Central memory CD8-positive, alpha-beta T cell (primary cell): ENCODE results near the gene KSR2.

Experiments used
- ATAC-seq: fragments of 150-1000 bp; cut with Tn5 transposase; replicated peaks from 2 replicates; pipeline ENCODE4 v1.10.0; 2022; ENCODE audit warnings: mild to moderate bottlenecking, moderate FRiP score, moderate number of reproducible peaks; ENCODE audit not compliant: poor library complexity, severe bottlenecking; ENCODE audit errors: extremely low read depth
- DNase-seq, 2 donors: peaks; one replicate each; pipeline ENCODE4 v3.0.0; 2021; ENCODE audit warnings: low spot score in 2 of 2
- H3K27ac Mint-ChIP-seq: one replicate; pipeline ENCODE4 v1.8.0; 2022; ENCODE audit warnings: low read depth, mild to moderate bottlenecking, moderate library complexity, mixed read lengths
- H3K27me3 Mint-ChIP-seq: one replicate; pipeline ENCODE4 v1.8.0; 2022; ENCODE audit warnings: mixed read lengths
- H3K36me3 Mint-ChIP-seq: one replicate; pipeline ENCODE4 v1.8.0; 2022; ENCODE audit warnings: mild to moderate bottlenecking, moderate library complexity, mixed read lengths; ENCODE audit not compliant: insufficient read depth
- H3K4me1 Mint-ChIP-seq: one replicate; pipeline ENCODE4 v1.8.0; 2022; ENCODE audit warnings: mixed read lengths
- H3K4me3 Mint-ChIP-seq: one replicate; pipeline ENCODE4 v1.8.0; 2022; ENCODE audit warnings: mild to moderate bottlenecking, moderate library complexity, mixed read lengths
- H3K9me3 Mint-ChIP-seq: one replicate; pipeline ENCODE4 v1.8.0; 2022; ENCODE audit warnings: mixed read lengths

Gene KSR2

DNA sequence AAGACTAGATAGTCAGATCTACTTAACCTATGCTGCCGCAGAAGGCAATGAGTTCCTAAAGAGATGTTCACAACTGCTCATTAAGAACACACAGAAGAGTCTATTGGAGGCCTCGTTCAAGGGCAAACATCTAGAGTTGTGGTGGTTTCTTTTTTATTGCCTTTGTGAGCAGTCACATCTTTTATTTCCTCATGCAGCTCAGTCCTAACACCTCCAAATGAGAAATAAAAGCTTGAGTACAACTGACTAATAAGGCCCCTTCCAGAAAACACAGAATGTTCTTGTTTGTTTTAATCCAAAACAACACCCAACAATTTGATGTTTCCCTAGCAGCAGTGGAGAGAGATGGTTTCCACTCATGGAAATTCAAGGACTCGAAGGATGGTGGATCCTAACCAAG is 483.9 kb downstream of the KSR2 start:
- no peak overlapping the region for H3K4me3 Mint-ChIP-seq
- H3K27me3 Mint-ChIP-seq: no peaks in the 10 kb centered on the region
- H3K4me1 Mint-ChIP-seq: no peaks in the 10 kb centered on the region
- ATAC-seq (no peak), DNase-seq (no peak)
- no peaks in the 10 kb centered on the region for H3K36me3 Mint-ChIP-seq
- H3K27ac Mint-ChIP-seq: no peak overlapping the region
- peaks cover 11% of the 10 kb centered on the region for H3K9me3 Mint-ChIP-seq

DNA sequence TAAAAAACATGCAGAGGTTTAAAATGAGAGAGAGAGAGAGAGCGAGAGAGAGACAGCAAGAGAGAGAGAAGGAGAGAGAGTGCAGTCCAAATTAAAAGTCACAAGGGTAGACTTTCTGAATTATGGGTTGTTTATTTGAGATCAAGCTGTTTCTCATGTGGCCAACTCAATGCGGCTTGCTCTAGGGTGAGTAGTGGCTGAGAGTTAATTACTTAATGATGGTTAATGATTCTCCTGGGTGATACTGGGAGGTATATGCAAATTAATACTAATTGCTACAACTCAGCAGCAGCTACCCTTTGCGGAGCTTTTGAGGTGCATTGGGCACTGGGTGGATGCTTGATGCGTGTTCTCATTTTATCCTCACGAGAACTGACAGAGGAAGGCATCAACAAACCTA is 485.3 kb downstream of the KSR2 start:
- Mint-ChIP-seq H3K27ac (no peak overlapping the region), H3K27me3 (no peaks in the 10 kb centered on the region), H3K9me3 (peaks cover 11% of the 10 kb centered on the region), H3K4me1 (no peaks in the 10 kb centered on the region), H3K36me3 (no peaks in the 10 kb centered on the region), H3K4me3 (no peak overlapping the region)
- no peak for DNase-seq
- ATAC-seq: no peak

- Mint-ChIP-seq H3K27ac (no peak overlapping the region), H3K27me3 (no peaks in the 10 kb centered on the region), H3K4me1 (no peaks in the 10 kb centered on the region), H3K36me3 (no peaks in the 10 kb centered on the region), H3K9me3 (peaks cover 11% of the 10 kb centered on the region), H3K4me3 (no peak overlapping the region)
- no peak for DNase-seq
- no peak for ATAC-seq
Measured at GRCh38 chr12:117481470-117481869, 487.3 kb downstream of the KSR2 start.

- no peak overlapping the region for H3K27ac Mint-ChIP-seq
- H3K4me3 Mint-ChIP-seq: no peak overlapping the region
- peaks cover 10% of the 10 kb centered on the region for H3K9me3 Mint-ChIP-seq
- H3K27me3 Mint-ChIP-seq: peaks cover 15% of the 10 kb centered on the region
- H3K36me3 Mint-ChIP-seq: no peaks in the 10 kb centered on the region
- no peaks in the 10 kb centered on the region for H3K4me1 Mint-ChIP-seq
- ATAC-seq: no peak
- DNase-seq: no peak
Measured at GRCh38 chr12:117476341-117476740, 492.4 kb downstream of the KSR2 start.

GRCh38 chr12:117473856-117474255 is 494.9 kb downstream of the KSR2 start:
- Mint-ChIP-seq H3K27me3 (peaks cover 15% of the 10 kb centered on the region), H3K36me3 (no peaks in the 10 kb centered on the region), H3K4me3 (no peak overlapping the region), H3K27ac (no peak overlapping the region), H3K9me3 (peaks cover 10% of the 10 kb centered on the region), H3K4me1 (no peaks in the 10 kb centered on the region)
- ATAC-seq (no peak), DNase-seq (no peak)

GRCh38 chr12:117472983-117473382 is 495.8 kb downstream of the KSR2 start:
- Mint-ChIP-seq H3K9me3 (peaks cover 10% of the 10 kb centered on the region), H3K27me3 (peaks cover 15% of the 10 kb centered on the region), H3K27ac (no peak overlapping the region), H3K36me3 (no peaks in the 10 kb centered on the region), H3K4me3 (no peak overlapping the region), H3K4me1 (no peaks in the 10 kb centered on the region)
- DNase-seq (no peak), ATAC-seq (no peak)

DNA sequence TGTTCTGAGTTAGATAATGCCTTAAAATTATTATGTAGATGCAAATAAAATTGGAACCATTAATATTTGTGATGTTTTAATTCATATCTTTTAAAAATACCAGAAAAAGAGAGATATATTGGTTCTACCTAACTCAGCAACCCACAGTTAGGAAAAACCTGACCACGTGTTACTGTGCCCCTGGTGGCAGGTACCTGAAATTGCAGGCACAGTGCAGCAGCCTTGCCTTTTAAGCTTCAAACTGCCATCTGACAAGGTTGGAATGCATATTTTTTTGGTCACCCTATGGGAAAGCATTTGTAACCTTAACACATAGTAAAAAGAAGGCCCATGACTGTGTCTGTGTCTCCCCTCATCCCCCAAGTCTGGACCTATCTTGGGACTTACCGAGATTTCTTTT is 498.0 kb downstream of the KSR2 start:
- Mint-ChIP-seq H3K27me3 (peaks cover 14% of the 10 kb centered on the region), H3K4me1 (no peaks in the 10 kb centered on the region), H3K27ac (no peak overlapping the region), H3K4me3 (no peak overlapping the region), H3K9me3 (peaks cover 10% of the 10 kb centered on the region), H3K36me3 (no peaks in the 10 kb centered on the region)
- DNase-seq: no peak
- ATAC-seq: no peak

GRCh38 chr12:117469883-117470483 is 498.8 kb downstream of the KSR2 start:
- DNase-seq: no peak
- no peaks in the 10 kb centered on the region for H3K4me1 Mint-ChIP-seq
- H3K27ac Mint-ChIP-seq: no peak overlapping the region
- H3K9me3 Mint-ChIP-seq: peaks cover 3% of the 10 kb centered on the region
- no peaks in the 10 kb centered on the region for H3K36me3 Mint-ChIP-seq
- peaks cover 6% of the 10 kb centered on the region for H3K27me3 Mint-ChIP-seq
- no peak overlapping the region for H3K4me3 Mint-ChIP-seq
- ATAC-seq: no peak

GRCh38 chr12:117468016-117468415 is 500.8 kb downstream of the KSR2 start:
- no peaks in the 10 kb centered on the region for H3K27me3 Mint-ChIP-seq
- no peak for DNase-seq
- no peak overlapping the region for H3K4me3 Mint-ChIP-seq
- no peaks in the 10 kb centered on the region for H3K4me1 Mint-ChIP-seq
- H3K36me3 Mint-ChIP-seq: no peaks in the 10 kb centered on the region
- H3K27ac Mint-ChIP-seq: no peak overlapping the region
- no peaks in the 10 kb centered on the region for H3K9me3 Mint-ChIP-seq
- no peak for ATAC-seq

- no peaks in the 10 kb centered on the region for H3K36me3 Mint-ChIP-seq
- no peak overlapping the region for H3K4me3 Mint-ChIP-seq
- H3K27me3 Mint-ChIP-seq: no peaks in the 10 kb centered on the region
- H3K27ac Mint-ChIP-seq: no peak overlapping the region
- DNase-seq: no peak
- no peaks in the 10 kb centered on the region for H3K4me1 Mint-ChIP-seq
- H3K9me3 Mint-ChIP-seq: no peaks in the 10 kb centered on the region
- no peak for ATAC-seq
Measured at GRCh38 chr12:117467588-117467987, 501.2 kb downstream of the KSR2 start.

DNA sequence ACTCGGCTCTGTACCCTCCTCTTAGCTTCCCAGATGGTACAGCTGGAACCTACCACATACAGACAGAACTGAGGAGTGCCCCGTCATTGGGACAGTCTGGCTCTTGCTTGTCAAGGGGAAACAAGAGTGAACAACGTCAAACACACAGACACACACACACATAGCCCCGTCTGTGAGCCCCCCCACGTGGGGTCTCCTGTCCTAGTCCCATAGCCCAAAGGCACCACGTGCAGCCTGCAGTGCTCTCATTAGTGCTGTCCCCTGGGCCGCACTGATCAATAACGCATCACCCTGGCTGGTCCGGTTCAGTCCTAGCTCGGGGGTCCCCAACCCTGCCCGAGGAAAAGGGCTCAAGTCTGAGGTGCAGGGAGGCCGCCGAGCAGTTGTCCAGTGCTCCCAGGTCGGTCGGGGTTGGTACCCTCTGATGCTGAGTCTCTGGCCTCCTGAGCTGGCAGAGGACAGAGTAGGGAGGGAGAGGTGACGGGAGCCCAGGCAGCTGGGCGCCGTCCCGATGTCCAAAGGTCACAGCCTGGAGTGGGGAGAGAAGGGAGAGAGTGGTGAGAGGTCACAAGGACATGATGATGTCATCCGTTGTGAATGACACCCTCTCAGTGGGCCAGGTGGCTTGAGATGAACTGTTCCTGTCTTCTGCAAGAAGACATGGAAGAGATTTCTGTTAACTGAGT is 502.0 kb downstream of the KSR2 start:
- ATAC-seq: no peak
- H3K4me3 Mint-ChIP-seq: no peak overlapping the region
- H3K36me3 Mint-ChIP-seq: no peaks in the 10 kb centered on the region
- no peak for DNase-seq
- no peaks in the 10 kb centered on the region for H3K27me3 Mint-ChIP-seq
- H3K9me3 Mint-ChIP-seq: no peaks in the 10 kb centered on the region
- no peak overlapping the region for H3K27ac Mint-ChIP-seq
- no peaks in the 10 kb centered on the region for H3K4me1 Mint-ChIP-seq

- no peaks in the 10 kb centered on the region for H3K9me3 Mint-ChIP-seq
- ATAC-seq (no peak), DNase-seq (no peak)
- no peaks in the 10 kb centered on the region for H3K27me3 Mint-ChIP-seq
- no peak overlapping the region for H3K27ac Mint-ChIP-seq
- H3K4me3 Mint-ChIP-seq: no peak overlapping the region
- H3K36me3 Mint-ChIP-seq: no peaks in the 10 kb centered on the region
- no peaks in the 10 kb centered on the region for H3K4me1 Mint-ChIP-seq
Measured at GRCh38 chr12:117461732-117462131, 507.1 kb downstream of the KSR2 start.

DNA sequence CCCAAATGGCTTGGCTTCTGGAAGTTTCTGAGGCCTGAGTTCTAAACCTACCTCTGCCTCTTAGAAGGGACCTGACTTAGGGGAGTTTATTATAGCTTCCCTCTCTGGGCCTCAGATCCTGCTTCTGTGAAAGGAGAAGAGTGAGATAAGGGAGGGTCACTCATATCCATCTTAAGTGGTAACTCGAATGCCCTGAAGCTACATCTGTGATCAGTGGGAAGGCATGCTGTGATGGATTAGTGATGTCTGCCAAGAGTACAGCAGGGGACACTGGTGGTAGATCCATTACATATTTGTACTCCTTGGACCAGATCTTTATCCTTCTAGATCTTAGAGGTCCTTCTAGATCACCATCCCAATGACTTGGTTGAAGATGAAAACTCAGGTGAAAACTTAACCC is 509.6 kb downstream of the KSR2 start:
- Mint-ChIP-seq H3K9me3 (peaks cover 7% of the 10 kb centered on the region), H3K4me1 (no peaks in the 10 kb centered on the region), H3K27me3 (no peaks in the 10 kb centered on the region), H3K4me3 (no peak overlapping the region), H3K27ac (no peak overlapping the region), H3K36me3 (no peaks in the 10 kb centered on the region)
- no peak for ATAC-seq
- no peak for DNase-seq
